Vagina (tissue), 2 donors: ENCODE data around the gene TTLL3. TPM values are rescaled to one million over a fixed set of nuclear protein-coding genes. Genes with fewer than 3 reads are reported as not detected.

Source experiments
- DNase-seq, 2 donors: peaks; one replicate each; pipeline ENCODE4 v3.0.0-alpha.2; 2017; ENCODE audit errors: extremely low spot score in 2 of 2
- H3K27ac ChIP-seq: fragments of 200-600 bp; sonication (generic); one replicate; pipeline ENCODE4 v1.5.1; 2019
- H3K27me3 ChIP-seq: fragments of 200-600 bp; sonication (generic); one replicate; pipeline ENCODE4 v1.5.1; 2019
- H3K36me3 ChIP-seq, 2 donors: fragments of 200-600 bp; sonication (generic); one replicate each; pipeline ENCODE4 v1.5.1; 2017 to 2019
- H3K4me1 ChIP-seq: fragments of 200-600 bp; sonication (generic); one replicate; pipeline ENCODE4 v1.5.1; 2019
- H3K4me3 ChIP-seq, 2 donors: fragments of 200-600 bp; sonication (generic); 1 replicate in 1 of 2; 2 replicates in 1 of 2; pipeline ENCODE4 v1.5.1; 2016 to 2019
- H3K9me3 ChIP-seq: fragments of 200-600 bp; sonication (generic); one replicate; pipeline ENCODE4 v1.5.1; 2019
- CTCF ChIP-seq, 3 experiments: fragments of 450-650 bp in 2 of 3; fragments of 200-600 bp in 1 of 3; sonication (generic) in 1 of 3; IDR thresholded peaks; one replicate each; pipeline ENCODE4 v1.5.1; 2017 to 2019; ENCODE audit warnings: antibody characterized with exemption in 3 of 3, mild to moderate bottlenecking in 2 of 3, moderate library complexity in 2 of 3
- POLR2A ChIP-seq, 2 donors: fragments of 450-650 bp; IDR thresholded peaks; one replicate each; pipeline ENCODE4 v1.6.1; 2017; ENCODE audit warnings: antibody characterized with exemption in 2 of 2, mild to moderate bottlenecking in 2 of 2, moderate library complexity in 2 of 2
- POLR2AphosphoS5 ChIP-seq, 2 donors: sonication (generic); formaldehyde crosslinking; IDR thresholded peaks; one replicate each; pipeline ENCODE4 v1.9.0; 2017; ENCODE audit warnings: antibody characterized with exemption in 2 of 2, mild to moderate bottlenecking in 2 of 2, low read depth in 1 of 2; ENCODE audit not compliant: insufficient read depth in 1 of 2
- intact Hi-C: fragments of 100-400 bp; cut with DNase I; formaldehyde crosslinking; loops from one replicate; pipeline ENCODE4 v1.15.1; 2023
- total RNA-seq: library from RNA; depleted of rRNA; stranded (reverse); fragments of >200 nt; gene quantifications from one replicate; pipeline ENCODE4 v1.2.3, GENCODE V29; 2016

Gene TTLL3
- total RNA-seq, 1 donor from 2014 or later, result 73.4 TPM

- no peak for DNase-seq
- TF ChIP-seq CTCF (IDR thresholded peaks at IDR 0.05) (no peak), POLR2A (IDR thresholded peaks at IDR 0.05) (no peak), POLR2AphosphoS5 (IDR thresholded peaks at IDR 0.05; ENCODE audit: insufficient read depth in 1 of 2, low read depth in 1 of 2) (no peak)
- intact Hi-C loops, result no loop called here
- no peaks in the 10 kb centered on the region for H3K27me3 ChIP-seq
- H3K9me3 ChIP-seq, result no peaks in the 10 kb centered on the region
- no peak overlapping the region for H3K4me3 ChIP-seq
- no peaks in the 10 kb centered on the region for H3K4me1 ChIP-seq
- no peak overlapping the region for H3K27ac ChIP-seq
- H3K36me3 ChIP-seq, result peaks cover 2 to 11% of the 10 kb centered on the region in 2 donors
Measured at GRCh38 chr3:9779075-9779593, 30.9 kb upstream of the TTLL3 start.

- DNase-seq, result no peak
- Histone ChIP-seq H3K4me3 (no peak overlapping the region), H3K27me3 (no peaks in the 10 kb centered on the region), H3K4me1 (no peaks in the 10 kb centered on the region), H3K27ac (no peak overlapping the region), H3K9me3 (no peaks in the 10 kb centered on the region), H3K36me3 (peaks cover 2 to 15% of the 10 kb centered on the region in 2 donors)
- intact Hi-C loops, result no loop called here
- TF ChIP-seq POLR2AphosphoS5 (IDR thresholded peaks at IDR 0.05; ENCODE audit: insufficient read depth in 1 of 2, low read depth in 1 of 2), result no peak
- TF ChIP-seq POLR2A (IDR thresholded peaks at IDR 0.05), result no peak
- TF ChIP-seq CTCF (IDR thresholded peaks at IDR 0.05), result no peak
Measured at GRCh38 chr3:9779721-9780457, 30.2 kb upstream of the TTLL3 start.

- intact Hi-C loops, result no loop called here
- no peak overlapping the region for H3K27ac ChIP-seq
Measured at GRCh38 chr3:9780458-9780812, 29.6 kb upstream of the TTLL3 start.

GRCh38 chr3:9780910-9781309, 29.2 kb upstream of the TTLL3 start:
- Histone ChIP-seq H3K4me1 (no peaks in the 10 kb centered on the region), H3K9me3 (no peaks in the 10 kb centered on the region), H3K27me3 (no peaks in the 10 kb centered on the region), H3K27ac (no peak overlapping the region), H3K36me3 (peaks cover 2 to 23% of the 10 kb centered on the region in 2 donors), H3K4me3 (no peak overlapping the region)
- no peak for DNase-seq
- intact Hi-C loops, result no loop called here
- no peak for TF ChIP-seq POLR2AphosphoS5 (IDR thresholded peaks at IDR 0.05; ENCODE audit: insufficient read depth in 1 of 2, low read depth in 1 of 2)
- no peak for TF ChIP-seq CTCF (IDR thresholded peaks at IDR 0.05)
- no peak for TF ChIP-seq POLR2A (IDR thresholded peaks at IDR 0.05)

More at GRCh38 chr3:9780458-9780812, 29.6 kb upstream of the TTLL3 start:
- no peak for DNase-seq
- H3K27me3 ChIP-seq, result no peaks in the 10 kb centered on the region
- H3K4me1 ChIP-seq, result no peaks in the 10 kb centered on the region
- no peak overlapping the region for H3K4me3 ChIP-seq
- H3K9me3 ChIP-seq, result no peaks in the 10 kb centered on the region
- peaks cover 2 to 20% of the 10 kb centered on the region in 2 donors for H3K36me3 ChIP-seq
- TF ChIP-seq CTCF (IDR thresholded peaks at IDR 0.05) (no peak), POLR2A (IDR thresholded peaks at IDR 0.05) (no peak), POLR2AphosphoS5 (IDR thresholded peaks at IDR 0.05; ENCODE audit: insufficient read depth in 1 of 2, low read depth in 1 of 2) (no peak)

- no peaks in the 10 kb centered on the region for H3K9me3 ChIP-seq
- no peak for DNase-seq
- H3K27ac ChIP-seq, result no peak overlapping the region
- H3K4me3 ChIP-seq, result no peak overlapping the region
- intact Hi-C loops, result no loop called here
- TF ChIP-seq CTCF (IDR thresholded peaks at IDR 0.05) (no peak), POLR2A (IDR thresholded peaks at IDR 0.05) (no peak), POLR2AphosphoS5 (IDR thresholded peaks at IDR 0.05; ENCODE audit: insufficient read depth in 1 of 2, low read depth in 1 of 2) (no peak)
- H3K36me3 ChIP-seq, result peaks cover 2 to 28% of the 10 kb centered on the region in 2 donors
- H3K27me3 ChIP-seq, result no peaks in the 10 kb centered on the region
- H3K4me1 ChIP-seq, result no peaks in the 10 kb centered on the region
Measured at GRCh38 chr3:9781551-9781950, 28.5 kb upstream of the TTLL3 start.
